OCI-LY1 (cell line): Measurements from ENCODE around the gene SNX24.

ENCODE experiments used
- H2AFZ ChIP-seq: fragments of 200-600 bp; sonication (generic), shearing (Covaris generic); 2 replicates; pipeline ENCODE4 v1.6.0; 2014; ENCODE audit warnings: antibody characterized with exemption, mild to moderate bottlenecking, low read length
- H3F3A ChIP-seq: fragments of 200-600 bp; sonication (generic), shearing (Covaris generic); 2 replicates; pipeline ENCODE4 v1.6.0; 2014; ENCODE audit warnings: mild to moderate bottlenecking, antibody characterized with exemption, low read length, moderate library complexity; ENCODE audit not compliant: insufficient read depth
- H3K27ac ChIP-seq: fragments of 200-600 bp; sonication (generic); 2 replicates; pipeline ENCODE4 v1.5.1; 2014; ENCODE audit warnings: low read length, mixed run types, mild to moderate bottlenecking, low read depth; ENCODE audit not compliant: poor library complexity, severe bottlenecking
- H3K27me3 ChIP-seq: fragments of 200-600 bp; sonication (generic); 2 replicates; pipeline ENCODE4 v1.6.0; 2014; ENCODE audit warnings: antibody characterized with exemption, mild to moderate bottlenecking, low read length, moderate library complexity; ENCODE audit not compliant: insufficient read depth
- H3K36me3 ChIP-seq: fragments of 200-600 bp; sonication (generic); 2 replicates; pipeline ENCODE4 v1.6.1; 2014; ENCODE audit warnings: mild to moderate bottlenecking, antibody characterized with exemption, low read length, moderate library complexity, mixed read lengths; ENCODE audit not compliant: insufficient read depth
- H3K4me1 ChIP-seq: fragments of 200-600 bp; sonication (generic); 2 replicates; pipeline ENCODE4 v1.5.1; 2014; ENCODE audit warnings: mild to moderate bottlenecking, low read length, moderate library complexity; ENCODE audit not compliant: insufficient read depth, severe bottlenecking
- H3K4me2 ChIP-seq: fragments of 200-600 bp; sonication (generic), shearing (Covaris generic); 2 replicates; pipeline ENCODE4 v1.6.1; 2014; ENCODE audit warnings: low read length
- H3K4me3 ChIP-seq: fragments of 200-600 bp; sonication (generic); 2 replicates; pipeline ENCODE4 v1.5.1; 2014; ENCODE audit warnings: low read length, low read depth, mild to moderate bottlenecking, mixed read lengths; ENCODE audit not compliant: poor library complexity, severe bottlenecking
- H3K79me2 ChIP-seq: fragments of 200-600 bp; shearing (Covaris generic); 2 replicates; pipeline ENCODE4 v1.6.1; 2016; ENCODE audit warnings: mixed run types, low read length, mixed read lengths; ENCODE audit not compliant: insufficient read depth
- H3K9ac ChIP-seq: fragments of 200-600 bp; sonication (generic), shearing (Covaris generic); 2 replicates; pipeline ENCODE4 v1.6.1; 2014; ENCODE audit warnings: mild to moderate bottlenecking, low read length, mixed read lengths
- H3K9me2 ChIP-seq: fragments of 200-600 bp; sonication (generic), shearing (Covaris generic); 2 replicates; pipeline ENCODE4 v1.6.1; 2014; ENCODE audit warnings: low read depth, mild to moderate bottlenecking, low read length, mixed read lengths
- H3K9me3 ChIP-seq: fragments of 200-600 bp; shearing (Covaris generic); 2 replicates; pipeline ENCODE4 v1.6.1; 2014; ENCODE audit warnings: low read length, mixed read lengths
- H4K20me1 ChIP-seq: fragments of 200-600 bp; sonication (generic), shearing (Covaris generic); 2 replicates; pipeline ENCODE4 v1.6.0; 2016; ENCODE audit warnings: mild to moderate bottlenecking, low read length; ENCODE audit not compliant: insufficient read depth
- CTCF ChIP-seq: fragments of 200-600 bp; sonication (generic), shearing (Covaris generic); IDR thresholded peaks from 2 replicates; pipeline ENCODE4 v1.5.1; 2017; ENCODE audit warnings: mild to moderate bottlenecking, antibody characterized with exemption, low read length, moderate library complexity, mixed read lengths
- EZH2 ChIP-seq: fragments of 200-600 bp; sonication (generic), shearing (Covaris generic); IDR thresholded peaks from 2 replicates; pipeline ENCODE4 v1.8.0; 2017; ENCODE audit warnings: borderline replicate concordance, mixed run types, mild to moderate bottlenecking, antibody characterized with exemption, low read length, moderate library complexity, mixed read lengths

Gene SNX24

GRCh38 chr5:122978068-122978467 is 132.7 kb downstream of the SNX24 start:
- Histone ChIP-seq H3K27ac (no peak overlapping the region), H3K27me3 (no peaks in the 10 kb centered on the region)
- TF ChIP-seq EZH2 (no peak), CTCF (no peak)

GRCh38 chr5:122978644-122979297 is 133.4 kb downstream of the SNX24 start:
- no peak overlapping the region for H3K27ac ChIP-seq
- H3K4me3 ChIP-seq: no peak overlapping the region
- H3K27me3 ChIP-seq: no peaks in the 10 kb centered on the region
- no peaks in the 10 kb centered on the region for H3K36me3 ChIP-seq
- H3K9ac ChIP-seq: no peak overlapping the region
- H4K20me1 ChIP-seq: no peaks in the 10 kb centered on the region
- no peak overlapping the region for H2AFZ ChIP-seq
- H3F3A ChIP-seq: no peaks in the 10 kb centered on the region; the same call in 1 of the 2 replicates
- no peak overlapping the region for H3K4me2 ChIP-seq
- no peaks in the 10 kb centered on the region for H3K9me3 ChIP-seq
- H3K4me1 ChIP-seq: no peaks in the 10 kb centered on the region
- TF ChIP-seq CTCF (no peak), EZH2 (no peak)
- H3K79me2 ChIP-seq: no peaks in the 10 kb centered on the region
- H3K9me2 ChIP-seq: no peaks in the 10 kb centered on the region

More at GRCh38 chr5:122978068-122978467, 132.7 kb downstream of the SNX24 start:
- H3K36me3 ChIP-seq: no peaks in the 10 kb centered on the region
- no peaks in the 10 kb centered on the region for H3K4me1 ChIP-seq
- no peak overlapping the region for H3K4me3 ChIP-seq
- H3K9me2 ChIP-seq: no peaks in the 10 kb centered on the region
- no peak overlapping the region for H2AFZ ChIP-seq
- H3K4me2 ChIP-seq: no peak overlapping the region
- H3F3A ChIP-seq: no peaks in the 10 kb centered on the region; the same call in 1 of the 2 replicates
- H3K79me2 ChIP-seq: no peaks in the 10 kb centered on the region
- H3K9me3 ChIP-seq: no peaks in the 10 kb centered on the region
- no peak overlapping the region for H3K9ac ChIP-seq
- no peaks in the 10 kb centered on the region for H4K20me1 ChIP-seq

- Histone ChIP-seq H3K27me3 (no peaks in the 10 kb centered on the region), H3K9me2 (no peaks in the 10 kb centered on the region), H3K9ac (no peak overlapping the region), H4K20me1 (no peaks in the 10 kb centered on the region), H3K79me2 (no peaks in the 10 kb centered on the region), H3F3A (no peaks in the 10 kb centered on the region), H3K36me3 (no peaks in the 10 kb centered on the region), H3K4me2 (no peak overlapping the region), H3K4me3 (no peak overlapping the region), H3K4me1 (no peaks in the 10 kb centered on the region), H2AFZ (no peak overlapping the region), H3K27ac (no peak overlapping the region), H3K9me3 (no peaks in the 10 kb centered on the region)
- TF ChIP-seq CTCF (no peak), EZH2 (no peak)
Observed at GRCh38 chr5:122981846-122982245, 136.4 kb downstream of the SNX24 start.
